Measurements from ENCODE around the gene INSIG1.

DNA sequence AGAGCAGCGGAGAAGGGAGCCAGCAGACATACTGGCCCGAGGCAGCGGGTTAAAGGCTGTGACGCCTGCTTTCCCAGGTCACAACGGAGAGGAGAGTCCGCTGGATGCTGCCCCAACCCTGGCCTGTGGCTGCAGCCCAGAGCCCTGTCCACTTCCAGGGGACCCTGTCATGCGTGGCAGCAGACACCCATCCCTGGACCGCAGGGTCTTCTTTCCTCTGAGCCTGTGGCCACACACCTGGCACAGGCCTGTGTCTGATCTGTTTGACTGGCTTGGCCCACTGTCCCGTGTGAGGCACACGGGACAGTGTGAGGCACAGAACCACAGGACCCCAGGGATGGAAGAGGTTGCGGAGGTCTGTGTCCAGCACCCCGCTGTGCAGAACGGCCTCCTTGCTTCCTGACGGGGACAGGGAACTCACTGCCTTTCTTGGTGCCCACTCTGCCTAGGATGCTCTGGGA, 42.4 kb downstream of the INSIG1 start:
- TF ChIP-seq, protein P1, sequence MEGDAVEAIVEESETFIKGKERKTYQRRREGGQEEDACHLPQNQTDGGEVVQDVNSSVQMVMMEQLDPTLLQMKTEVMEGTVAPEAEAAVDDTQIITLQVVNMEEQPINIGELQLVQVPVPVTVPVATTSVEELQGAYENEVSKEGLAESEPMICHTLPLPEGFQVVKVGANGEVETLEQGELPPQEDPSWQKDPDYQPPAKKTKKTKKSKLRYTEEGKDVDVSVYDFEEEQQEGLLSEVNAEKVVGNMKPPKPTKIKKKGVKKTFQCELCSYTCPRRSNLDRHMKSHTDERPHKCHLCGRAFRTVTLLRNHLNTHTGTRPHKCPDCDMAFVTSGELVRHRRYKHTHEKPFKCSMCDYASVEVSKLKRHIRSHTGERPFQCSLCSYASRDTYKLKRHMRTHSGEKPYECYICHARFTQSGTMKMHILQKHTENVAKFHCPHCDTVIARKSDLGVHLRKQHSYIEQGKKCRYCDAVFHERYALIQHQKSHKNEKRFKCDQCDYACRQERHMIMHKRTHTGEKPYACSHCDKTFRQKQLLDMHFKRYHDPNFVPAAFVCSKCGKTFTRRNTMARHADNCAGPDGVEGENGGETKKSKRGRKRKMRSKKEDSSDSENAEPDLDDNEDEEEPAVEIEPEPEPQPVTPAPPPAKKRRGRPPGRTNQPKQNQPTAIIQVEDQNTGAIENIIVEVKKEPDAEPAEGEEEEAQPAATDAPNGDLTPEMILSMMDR (conservative IDR thresholded peaks at IDR 0.05; ENCODE audit: low read length) = no peak
- TF ChIP-seq EZH2phosphoT487 (IDR thresholded peaks at IDR 0.05; ENCODE audit: borderline replicate concordance) = no peak

Measured in Loucy (cell line).